K562 (cell line): ENCODE data around the gene CSAD. TPM values are rescaled to one million over a fixed set of nuclear protein-coding genes. Genes with fewer than 3 reads are reported as not detected.

Experiments used
- ATAC-seq: fragments of 200-7000 bp; cut with Tn5 transposase; 3 replicates; pipeline ENCODE4 v1.9.1; 2020; ENCODE audit warnings: moderate library complexity
- BruUV-seq: library from RNA; stranded (reverse); fragments of 400-500 nt; replicated peaks from 2 replicates; lab custom pipeline; 2021; lab: Mats Ljungman, UMichigan
- CTCF ChIA-PET: fragments of 300-600 bp; formaldehyde crosslinking; extraction: SDS; loops from one replicate; lab custom pipeline; 2021; ENCODE audit warnings: low intra/inter-chr PET ratio; lab: Yijun Ruan, JAX
- POLR2A ChIA-PET: fragments of 300-600, 350-650 bp; sonication (Branson Sonifier 250); formaldehyde crosslinking; extraction: SDS; loops from one replicate; lab custom pipeline; 2021; ENCODE audit warnings: antibody characterized with exemption, inconsistent platforms; lab: Yijun Ruan, JAX
- DNase-seq, 4 experiments: peaks; one replicate each; pipeline versions ENCODE4 v3.0.0 to v3.0.0-alpha.2; 2011 to 2018; ENCODE audit warnings: low spot score in 3 of 4, mixed read lengths in 3 of 4; ENCODE audit errors: extremely low read depth in 1 of 4
- FAIRE-seq: peaks from 2 replicates; lab custom pipeline; 2011; peaks lifted over from hg19 to GRCh38; lab: Jason Lieb, UNC
- H2AFZ ChIP-seq: 2 replicates; pipeline ENCODE4 v1.6.0; 2011; ENCODE audit warnings: low read depth, low read length, control low read depth, inconsistent platforms
- H3K27ac ChIP-seq: fragments of 200-600 bp; 3 replicates; pipeline ENCODE4 v1.8.0; 2011; ENCODE audit warnings: low read depth, mild to moderate bottlenecking, control low read depth, inconsistent platforms, low read length, moderate library complexity, mixed read lengths; ENCODE audit errors: extremely low read depth
- H3K27me3 ChIP-seq, 2 experiments: fragments of 300-600 bp in 1 of 2; 2 replicates in 1 of 2; 3 replicates in 1 of 2; pipeline versions ENCODE4 v1.6.0 to v1.8.0; 2011; ENCODE audit warnings: inconsistent platforms in 2 of 2, low read length in 2 of 2, mild to moderate bottlenecking in 1 of 2, mixed read lengths in 1 of 2, moderate library complexity in 1 of 2; ENCODE audit not compliant: control insufficient read depth in 2 of 2, insufficient read depth in 2 of 2
- H3K36me3 ChIP-seq: fragments of 300-600 bp; 3 replicates; pipeline ENCODE4 v1.8.0; 2011; ENCODE audit warnings: mild to moderate bottlenecking, low read length, inconsistent platforms; ENCODE audit not compliant: control insufficient read depth, insufficient read depth
- H3K4me1 ChIP-seq, 2 experiments: fragments of 200-600 bp in 1 of 2; replicated peaks in 1 of 2; 2 replicates in 1 of 2; 3 replicates in 1 of 2; pipeline versions ENCODE4 v1.5.1 to v1.8.0; 2011; ENCODE audit warnings: inconsistent platforms in 2 of 2, low read length in 2 of 2, mild to moderate bottlenecking in 1 of 2, mixed read lengths in 1 of 2, moderate library complexity in 1 of 2; ENCODE audit not compliant: control insufficient read depth in 2 of 2, insufficient read depth in 2 of 2
- H3K4me2 ChIP-seq: 2 replicates; pipeline ENCODE4 v1.6.1; 2011; ENCODE audit warnings: low read length, control low read depth, inconsistent platforms, mixed read lengths; ENCODE audit not compliant: insufficient read depth
- H3K4me3 ChIP-seq: fragments of 200-600 bp; sonication (generic), shearing (Covaris generic); 2 replicates; pipeline ENCODE4 v1.5.1; 2016; ENCODE audit warnings: control low read depth, inconsistent platforms
- H3K79me2 ChIP-seq: fragments of 200-600 bp; 3 replicates; pipeline ENCODE4 v1.8.0; 2011; ENCODE audit warnings: low read length, inconsistent platforms; ENCODE audit not compliant: control insufficient read depth, insufficient read depth
- H3K9ac ChIP-seq, 2 experiments: 2 replicates each; pipeline versions ENCODE4 v1.6.0 to v1.6.1; 2011; ENCODE audit warnings: low read depth in 2 of 2, low read length in 2 of 2, control low read depth in 1 of 2, inconsistent platforms in 1 of 2, mild to moderate bottlenecking in 1 of 2, mixed read lengths in 1 of 2; ENCODE audit not compliant: insufficient read depth in 1 of 2
- H3K9me1 ChIP-seq: one replicate; pipeline ENCODE4 v1.6.0; 2011; ENCODE audit warnings: inconsistent platforms, mild to moderate bottlenecking, low read length, moderate library complexity; ENCODE audit not compliant: control insufficient read depth, insufficient read depth
- H3K9me3 ChIP-seq: replicated peaks from 2 replicates; pipeline ENCODE4 v1.5.1; 2011; ENCODE audit warnings: low read depth, low read length, inconsistent platforms; ENCODE audit not compliant: control insufficient read depth, insufficient read depth
- H4K20me1 ChIP-seq: replicated peaks from 2 replicates; pipeline ENCODE4 v1.6.1; 2011; ENCODE audit warnings: low read length, inconsistent platforms, mixed read lengths; ENCODE audit not compliant: control insufficient read depth, insufficient read depth
- BRF2 ChIP-seq: IDR thresholded peaks from 3 replicates; pipeline ENCODE4 v1.6.1; 2011; ENCODE audit warnings: borderline replicate concordance, mild to moderate bottlenecking; ENCODE audit not compliant: insufficient read length, insufficient read depth
- CCNT2 ChIP-seq: IDR thresholded peaks from 2 replicates; pipeline ENCODE4 v1.6.1; 2011; ENCODE audit warnings: borderline replicate concordance, low read depth, mild to moderate bottlenecking, moderate library complexity, mixed read lengths, low read length; ENCODE audit not compliant: insufficient read length; ENCODE audit errors: extremely low read depth
- HDGF ChIP-seq: fragments of 450-650 bp; IDR thresholded peaks from 2 replicates; pipeline ENCODE4 v1.6.1; 2016
- KAT2B ChIP-seq: IDR thresholded peaks from one replicate; pipeline ENCODE4 v1.6.1; 2012; ENCODE audit warnings: low read depth, mild to moderate bottlenecking, control low read depth, inconsistent platforms, low read length, moderate library complexity
- MEF2A ChIP-seq: IDR thresholded peaks from 2 replicates; pipeline ENCODE4 v1.6.1; 2011; ENCODE audit warnings: low read depth, mild to moderate bottlenecking, low read length, moderate library complexity; ENCODE audit not compliant: control insufficient read depth
- NFIC ChIP-seq: fragments of 450-650 bp; IDR thresholded peaks from 2 replicates; pipeline ENCODE4 v1.6.1; 2017; ENCODE audit warnings: mild to moderate bottlenecking, inconsistent platforms
- ZNF12 ChIP-seq: sonication (generic); formaldehyde crosslinking; IDR thresholded peaks from 2 replicates; pipeline ENCODE4 v1.4.0; 2020; ENCODE audit warnings: mild to moderate bottlenecking, missing genetic modification reagents
- ZNF282 ChIP-seq: sonication (generic); formaldehyde crosslinking; IDR thresholded peaks from 2 replicates; pipeline ENCODE4 v1.8.1; 2023; ENCODE audit warnings: missing genetic modification reagents
- ZNF592 ChIP-seq: fragments of 450-650 bp; IDR thresholded peaks from 2 replicates; pipeline ENCODE4 v1.6.1; 2017; ENCODE audit warnings: antibody characterized with exemption, mild to moderate bottlenecking
- WGBS: fragments of 100-300 bp; shearing (Covaris generic); methylation state at CpG from one replicate; pipeline ENCODE4 v1.1.6; 2016; ENCODE audit warnings: low coverage, mixed read lengths; ENCODE audit not compliant: insufficient coverage; ENCODE audit errors: missing lambda C conversion rate; 5-methylcytosine and 5-hydroxymethylcytosine counted together
- in situ Hi-C: fragments of 300-500 bp; cut with MboI; formaldehyde crosslinking; loops from 4 replicates; pipeline ENCODE4 v1.15.0; 2018; ENCODE audit warnings: inconsistent platforms, mixed read lengths
- intact Hi-C: fragments of 100-400 bp; cut with micrococcal nuclease; formaldehyde crosslinking; loops from 2 replicates; pipeline ENCODE4 v1.14.2; 2022
- polyA plus RNA-seq, 8 experiments: library from polyadenylated mRNA; depleted of rRNA in 4 of 8; stranded (reverse) in 5 of 8; unstranded in 3 of 8; fragments of >200 nt; fragmentation: Nextera tagmentation in 2 of 8; fragmentation: Illumina TruSeq in 1 of 8; extraction: Ambion mirVana in 2 of 8; extraction: Trizol in 1 of 8; gene quantifications; 2 replicates each; pipeline versions ENCODE4 v1.2.1 to v1.2.3, GENCODE V29; 2011 to 2014; ENCODE audit warnings: inconsistent platforms in 1 of 8, missing spikeins in 1 of 8
- total RNA-seq, 7 experiments: library from RNA; depleted of rRNA in 6 of 7; stranded (reverse); fragments of >200 nt in 6 of 7; fragmentation: Illumina TruSeq in 2 of 7; extraction: Trizol in 2 of 7; gene quantifications; 2 replicates each; pipeline versions ENCODE4 v1.2.1 to v1.2.3, GENCODE V29; 2011 to 2021; ENCODE audit warnings: low replicate concordance in 1 of 7

CSAD gene
- total and polyA plus RNA-seq, 9 of the 15 experiments (the other 6 are each of a cell fraction or from before 2014, with no cell fraction given) = 1.8 to 19.6 (median 8.1) TPM

DNA sequence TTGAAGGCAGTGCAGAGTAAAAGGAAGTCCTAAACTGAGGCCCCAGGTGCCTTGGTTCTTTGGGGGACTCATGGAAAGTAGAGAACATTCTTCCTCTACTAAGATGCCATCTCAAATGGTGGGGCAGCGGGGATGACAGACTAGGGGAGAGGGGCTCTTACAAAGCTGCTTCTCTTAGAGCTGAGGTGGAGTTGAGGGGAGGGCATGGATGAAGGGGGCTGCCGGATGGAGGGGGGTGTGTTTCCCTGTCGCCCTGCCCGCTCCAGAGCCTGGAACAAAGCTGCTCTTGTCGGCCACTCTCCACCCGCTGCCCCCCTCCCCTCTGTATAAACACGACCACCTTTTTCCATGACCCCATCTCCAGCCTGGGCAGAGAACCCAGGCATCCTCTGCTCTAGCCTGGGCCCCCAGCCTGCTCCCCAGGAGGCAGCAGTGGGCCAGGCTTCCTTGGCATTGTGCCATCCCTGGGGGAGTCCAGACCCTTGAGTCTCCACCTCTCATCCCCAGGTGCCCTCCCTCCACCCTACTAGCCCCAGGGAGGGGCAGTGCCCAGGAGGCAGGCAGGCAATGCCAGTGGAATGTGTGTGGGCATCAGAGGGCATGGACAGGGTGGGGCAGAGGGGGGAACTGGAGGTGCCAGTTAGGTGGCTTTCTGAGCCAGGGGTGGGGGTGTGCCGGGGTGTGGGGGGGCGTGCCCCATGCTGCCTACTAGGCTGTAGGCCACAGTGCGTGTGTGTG lies 49.6 kb upstream of the CSAD start:
- no peaks in the 10 kb centered on the region for H3K27me3 ChIP-seq
- ATAC-seq = no peak
- H3K4me1 ChIP-seq = peaks cover 13 to 34% of the 10 kb centered on the region in 2 experiments
- H3K4me3 ChIP-seq = no peak overlapping the region
- no peak for DNase-seq
- no peak overlapping the region for H2AFZ ChIP-seq
- intact Hi-C loops (no loop called here), in situ Hi-C loops (no loop called here)
- no peak overlapping the region for H3K27ac ChIP-seq
- H3K36me3 ChIP-seq = no peaks in the 10 kb centered on the region
- no peak overlapping the region for H3K9ac ChIP-seq
- no peak overlapping the region for H3K4me2 ChIP-seq
- 66% methylated on average over 8 of the region's 10 CpGs for WGBS
- TF ChIP-seq BRF2 (no peak), NFIC (peak; percentile 65)
- TF ChIP-seq, all 486 proteins: peak for 1
- ChIA-PET CTCF (no interaction called here), POLR2A (interaction anchor here (0.6 to 1.3 kb wide), 3 partner anchors 11 to 65 kb away, joined by 3 to 4 read pairs (median 4); partner anchors contain the start of gene PFDN5)
- Histone ChIP-seq H3K79me2 (no peaks in the 10 kb centered on the region), H3K9me3 (no peaks in the 10 kb centered on the region), H4K20me1 (no peaks in the 10 kb centered on the region; the same call in 1 of the 2 replicates), H3K9me1 (no peaks in the 10 kb centered on the region)
- no TSS peak for BruUV-seq
- FAIRE-seq = no peak

- H3K4me1 ChIP-seq = peaks cover 18 to 37% of the 10 kb centered on the region in 2 experiments
- no peak overlapping the region for H3K4me2 ChIP-seq
- no peaks in the 10 kb centered on the region for H3K79me2 ChIP-seq
- DNase-seq (no peak), ATAC-seq (no peak), FAIRE-seq (no peak)
- H3K4me3 ChIP-seq = no peak overlapping the region
- H3K36me3 ChIP-seq = no peaks in the 10 kb centered on the region
- CTCF ChIA-PET = no interaction called here
- intact Hi-C loops = no loop called here
- H3K27ac ChIP-seq = no peak overlapping the region
- H3K9me1 ChIP-seq = no peaks in the 10 kb centered on the region
- WGBS = 46% methylated on average over 2 of the region's 2 CpGs
- H3K9me3 ChIP-seq = no peaks in the 10 kb centered on the region
- no peak overlapping the region for H2AFZ ChIP-seq
- 0 out of 4 replicates have a peak overlapping the region, but pooled peaks of 1 of the 2 experiments have one; percentile 18 for H3K9ac ChIP-seq
- H3K27me3 ChIP-seq = no peaks in the 10 kb centered on the region
- POLR2A ChIA-PET = interaction anchor here (0.6 to 1.3 kb wide), 4 partner anchors 10 to 66 kb away, joined by 3 to 4 read pairs (median 4); partner anchors contain the start of gene PFDN5
- no peaks in the 10 kb centered on the region; the same call in 1 of the 2 replicates for H4K20me1 ChIP-seq
- no TSS peak for BruUV-seq
- in situ Hi-C loops = no loop called here
- TF ChIP-seq ZNF282 = no peak
- TF ChIP-seq CCNT2 = no peak
- TF ChIP-seq ZNF12 = no peak
- TF ChIP-seq HDGF = no peak
- no peak for TF ChIP-seq KAT2B
- TF ChIP-seq ZNF592 = no peak
- TF ChIP-seq MEF2A = no peak
Measured at GRCh38 chr12:53229454-53229853, 48.7 kb upstream of the CSAD start.
